Astrocyte (in vitro differentiated cells and primary cell): ENCODE measurements around the gene CRELD1. TPM values are rescaled to one million over a fixed set of nuclear protein-coding genes. Genes with fewer than 3 reads are reported as not detected.

ENCODE experiments used
- DNase-seq: peaks from one replicate; pipeline ENCODE4 v3.0.0-alpha.2; 2010; ENCODE audit warnings: low read depth
- FAIRE-seq: peaks from 2 replicates; lab custom pipeline; 2011; peaks lifted over from hg19 to GRCh38; lab: Jason Lieb, UNC
- H2AFZ ChIP-seq: 2 replicates; pipeline ENCODE4 v1.6.0; 2012; ENCODE audit warnings: low read depth, low read length, inconsistent platforms
- H3K27ac ChIP-seq: 2 replicates; pipeline ENCODE4 v1.5.1; 2011; ENCODE audit warnings: low read depth, low read length, inconsistent platforms
- H3K27me3 ChIP-seq: 2 replicates; pipeline ENCODE4 v1.6.0; 2011; ENCODE audit warnings: low read length, inconsistent platforms; ENCODE audit not compliant: insufficient read depth
- H3K36me3 ChIP-seq: 2 replicates; pipeline ENCODE4 v1.5.1; 2011; ENCODE audit warnings: low read length, inconsistent platforms; ENCODE audit not compliant: insufficient read depth
- H3K4me1 ChIP-seq: 2 replicates; pipeline ENCODE4 v1.5.1; 2011; ENCODE audit warnings: low read length, inconsistent platforms; ENCODE audit not compliant: insufficient read depth
- H3K4me2 ChIP-seq: 2 replicates; pipeline ENCODE4 v1.6.0; 2012; ENCODE audit warnings: low read length, inconsistent platforms
- H3K4me3 ChIP-seq: 2 replicates; pipeline ENCODE4 v1.5.1; 2011; ENCODE audit warnings: low read depth, mild to moderate bottlenecking, low read length, inconsistent platforms; ENCODE audit not compliant: insufficient read depth
- H3K79me2 ChIP-seq: 2 replicates; pipeline ENCODE4 v1.6.0; 2012; ENCODE audit warnings: mild to moderate bottlenecking, low read length, inconsistent platforms; ENCODE audit not compliant: insufficient read depth
- H3K9ac ChIP-seq: 2 replicates; pipeline ENCODE4 v1.6.0; 2012; ENCODE audit warnings: mild to moderate bottlenecking, low read length, inconsistent platforms
- H3K9me3 ChIP-seq: 2 replicates; pipeline ENCODE4 v1.5.1; 2012; ENCODE audit warnings: low read depth, mild to moderate bottlenecking, low read length, inconsistent platforms; ENCODE audit not compliant: insufficient read depth
- H4K20me1 ChIP-seq: 2 replicates; pipeline ENCODE4 v1.6.0; 2012; ENCODE audit warnings: low read length, inconsistent platforms; ENCODE audit not compliant: insufficient read depth
- H3K27ac Mint-ChIP-seq: one replicate; pipeline ENCODE4 v1.8.0; 2021; ENCODE audit warnings: mild to moderate bottlenecking, mixed read lengths; ENCODE audit not compliant: unreplicated experiment
- H3K27me3 Mint-ChIP-seq: one replicate; pipeline ENCODE4 v1.8.0; 2021; ENCODE audit warnings: low read depth, mixed read lengths; ENCODE audit not compliant: unreplicated experiment
- H3K36me3 Mint-ChIP-seq: one replicate; pipeline ENCODE4 v1.8.0; 2021; ENCODE audit warnings: low read depth, mixed read lengths; ENCODE audit not compliant: unreplicated experiment
- H3K4me1 Mint-ChIP-seq: one replicate; pipeline ENCODE4 v1.8.0; 2021; ENCODE audit warnings: low read depth, mixed read lengths; ENCODE audit not compliant: unreplicated experiment
- H3K4me3 Mint-ChIP-seq: one replicate; pipeline ENCODE4 v1.8.0; 2021; ENCODE audit warnings: mild to moderate bottlenecking, moderate library complexity, mixed read lengths; ENCODE audit not compliant: unreplicated experiment
- H3K9me3 Mint-ChIP-seq: one replicate; pipeline ENCODE4 v1.8.0; 2021; ENCODE audit warnings: mild to moderate bottlenecking, mixed read lengths; ENCODE audit not compliant: unreplicated experiment
- CTCF ChIP-seq: IDR thresholded peaks from 2 replicates; pipeline ENCODE4 v1.5.1; 2011; ENCODE audit warnings: low read depth, mild to moderate bottlenecking, inconsistent platforms, low read length, moderate library complexity; ENCODE audit not compliant: insufficient read depth
- EZH2 ChIP-seq: IDR thresholded peaks from 2 replicates; pipeline ENCODE4 v1.6.1; 2012; ENCODE audit warnings: mild to moderate bottlenecking, low read length, inconsistent platforms; ENCODE audit not compliant: insufficient read depth
- total RNA-seq: library from RNA; stranded (reverse); gene quantifications from 2 replicates; pipeline ENCODE4 v1.2.1, GENCODE V29; 2021

Gene CRELD1
- total RNA-seq, 1 donor from 2014 or later = 18.8 TPM

DNA sequence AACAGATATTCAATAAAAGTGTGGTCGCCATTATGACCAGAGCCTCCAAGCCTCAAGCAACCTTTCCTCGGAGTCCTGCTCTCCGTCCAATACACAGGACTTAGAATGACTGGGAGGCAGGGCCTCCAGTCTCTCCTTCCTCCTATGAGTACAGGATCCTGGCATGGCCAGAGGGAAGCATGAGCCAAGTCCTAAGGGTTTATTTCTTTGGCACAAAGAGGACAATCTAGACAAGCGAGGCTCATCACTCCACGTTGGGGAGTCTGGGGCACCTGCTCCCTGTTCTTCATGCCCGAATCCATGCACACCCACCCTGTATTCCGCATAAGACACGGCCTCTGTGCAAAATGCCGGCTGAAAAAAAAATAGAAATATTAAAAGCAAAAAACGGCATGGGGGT, 11.7 kb downstream of the CRELD1 start:
- H3K4me3 ChIP-seq = no peak overlapping the region

DNA sequence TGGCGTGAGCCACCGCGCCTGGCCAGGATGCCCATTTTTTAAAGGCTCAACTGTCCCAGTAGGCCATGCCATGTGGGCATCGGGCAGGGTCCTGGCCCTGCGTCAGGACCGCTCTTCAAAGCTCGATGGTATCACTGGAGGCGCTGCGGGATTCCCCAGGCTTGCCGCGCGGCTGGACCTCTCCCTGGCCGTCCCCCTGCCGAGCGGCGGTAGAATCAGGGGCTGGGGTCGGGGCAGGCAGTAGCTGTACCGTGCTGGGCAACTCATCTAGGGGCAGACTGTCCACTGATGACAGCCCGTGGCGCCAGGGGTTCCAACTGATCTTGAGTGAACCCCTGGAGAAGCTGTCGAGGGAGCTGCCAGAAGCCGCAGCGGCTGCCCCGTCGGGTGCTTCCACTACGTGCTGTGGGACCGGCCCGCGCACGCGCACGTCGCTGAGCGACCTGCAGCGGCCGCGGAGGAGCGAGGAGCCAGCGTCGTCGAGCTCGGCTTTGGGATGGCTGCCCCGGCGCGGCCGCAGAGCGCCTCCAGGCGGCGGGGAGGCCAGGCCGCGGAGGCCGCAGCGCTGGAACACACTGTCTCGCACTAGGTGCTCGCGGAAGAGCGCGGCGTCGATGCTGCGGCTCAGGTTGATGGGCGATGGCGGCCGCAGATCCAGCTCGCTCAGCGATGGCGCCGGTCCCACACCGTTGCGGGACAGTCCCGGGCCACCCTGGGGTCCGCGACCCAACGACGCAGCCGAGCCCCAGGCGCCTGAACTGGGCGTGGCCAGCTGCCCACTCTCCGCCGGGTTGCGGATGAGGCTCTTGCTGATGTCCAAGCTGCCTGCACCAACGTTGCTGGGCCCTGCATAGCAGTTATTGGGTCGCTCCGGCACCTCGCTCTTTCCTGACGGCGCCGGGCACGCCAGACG, 12.7 kb downstream of the CRELD1 start:
- no peaks in the 10 kb centered on the region for H3K9me3 Mint-ChIP-seq
- Histone ChIP-seq H2AFZ (peak overlapping the region; percentile 94), H3K27me3 (no peaks in the 10 kb centered on the region), H3K4me2 (peak overlapping the region; percentile 94), H3K79me2 (no peaks in the 10 kb centered on the region), H3K27ac (no peak overlapping the region), H3K9me3 (no peaks in the 10 kb centered on the region), H3K36me3 (no peaks in the 10 kb centered on the region), H3K4me1 (peaks cover 5% of the 10 kb centered on the region), H3K9ac (peak overlapping the region; percentile 70), H4K20me1 (no peaks in the 10 kb centered on the region), H3K4me3 (peak overlapping the region; percentile 63)
- H3K4me1 Mint-ChIP-seq = no peaks in the 10 kb centered on the region
- DNase-seq (peak; percentile 77), FAIRE-seq (no peak)
- peaks cover 19% of the 10 kb centered on the region for H3K36me3 Mint-ChIP-seq
- H3K27me3 Mint-ChIP-seq = peaks cover 9% of the 10 kb centered on the region
- peak overlapping the region; percentile 34 for H3K27ac Mint-ChIP-seq
- H3K4me3 Mint-ChIP-seq = peak overlapping the region; percentile 80
- peak; percentile 32 for TF ChIP-seq CTCF
- TF ChIP-seq EZH2 = no peak

More for the DNA sequence above, 11.7 kb downstream of the CRELD1 start:
- FAIRE-seq (no peak), DNase-seq (no peak)
- H3K27me3 ChIP-seq = no peaks in the 10 kb centered on the region
- no peaks in the 10 kb centered on the region for H3K36me3 ChIP-seq
- H3K27ac Mint-ChIP-seq = no peak overlapping the region
- no peak overlapping the region for H3K27ac ChIP-seq
- H3K4me3 Mint-ChIP-seq = peak overlapping the region; percentile 66
- H3K9me3 Mint-ChIP-seq = no peaks in the 10 kb centered on the region
- no peaks in the 10 kb centered on the region for H3K9me3 ChIP-seq
- no peaks in the 10 kb centered on the region for H3K79me2 ChIP-seq
- peaks cover 19% of the 10 kb centered on the region for H3K36me3 Mint-ChIP-seq
- TF ChIP-seq CTCF = no peak
- no peak for TF ChIP-seq EZH2
- H3K9ac ChIP-seq = no peak overlapping the region
- no peaks in the 10 kb centered on the region for H3K4me1 Mint-ChIP-seq
- no peak overlapping the region for H2AFZ ChIP-seq
- peaks cover 5% of the 10 kb centered on the region for H3K4me1 ChIP-seq
- H4K20me1 ChIP-seq = no peaks in the 10 kb centered on the region
- H3K27me3 Mint-ChIP-seq = peaks cover 6% of the 10 kb centered on the region
- H3K4me2 ChIP-seq = no peak overlapping the region
